H1 (cell line): Measurements from ENCODE around the gene CCNY.

Experiments
- CEBPB ChIP-seq: IDR thresholded peaks from 2 replicates; pipeline ENCODE4 v1.6.1; 2012; ENCODE audit warnings: low read depth, low read length
- HDAC2 ChIP-seq, 2 experiments: fragments of 300-600 bp in 1 of 2; sonication (generic) in 1 of 2; IDR thresholded peaks; 2 replicates each; pipeline ENCODE4 v1.6.1; 2011 to 2012; ENCODE audit warnings: low read depth in 2 of 2, low read length in 2 of 2, mild to moderate bottlenecking in 2 of 2, moderate library complexity in 2 of 2, borderline replicate concordance in 1 of 2, inconsistent platforms in 1 of 2
- KDM1A ChIP-seq: fragments of 200-600, 300-600 bp; sonication (generic); IDR thresholded peaks from 2 replicates; pipeline ENCODE4 v1.7.1; 2016; ENCODE audit warnings: mild to moderate bottlenecking, low read length, borderline replicate concordance
- KDM5A ChIP-seq: fragments of 200-600 bp; IDR thresholded peaks from 2 replicates; pipeline ENCODE4 v1.7.1; 2012; ENCODE audit warnings: mild to moderate bottlenecking, low read length, inconsistent platforms, mixed read lengths
- POLR2AphosphoS5 ChIP-seq: IDR thresholded peaks from 2 replicates; pipeline ENCODE4 v1.6.1; 2011; ENCODE audit warnings: low read depth, low read length
- RNF2 ChIP-seq: fragments of 200-900, 300-1000 bp; sonication (generic); IDR thresholded peaks from 2 replicates; pipeline ENCODE4 v1.7.1; 2016; ENCODE audit warnings: borderline replicate concordance, low read depth, mild to moderate bottlenecking, antibody characterized with exemption, low read length; ENCODE audit not compliant: poor library complexity, severe bottlenecking; ENCODE audit errors: missing control alignments
- TAF1 ChIP-seq: IDR thresholded peaks from 2 replicates; pipeline ENCODE4 v1.6.1; 2011; ENCODE audit warnings: mild to moderate bottlenecking, low read depth, low read length
- TF ChIP-seq, protein P1 (sequence below), 3 experiments: IDR thresholded peaks; 1 replicate in 2 of 3; 2 replicates in 1 of 3; pipeline versions ENCODE4 v1.5.1 to v1.6.1; 2011; ENCODE audit warnings: low read length in 3 of 3, mild to moderate bottlenecking in 3 of 3, inconsistent platforms in 2 of 3, low read depth in 1 of 3, moderate library complexity in 1 of 3; ENCODE audit not compliant: insufficient read depth in 1 of 3; ENCODE audit errors: control extremely low read depth in 1 of 3
- TF ChIP-seq, protein P2 (sequence below): IDR thresholded peaks from 2 replicates; pipeline ENCODE4 v1.6.1; 2012; ENCODE audit warnings: low read length, inconsistent platforms

DNA sequence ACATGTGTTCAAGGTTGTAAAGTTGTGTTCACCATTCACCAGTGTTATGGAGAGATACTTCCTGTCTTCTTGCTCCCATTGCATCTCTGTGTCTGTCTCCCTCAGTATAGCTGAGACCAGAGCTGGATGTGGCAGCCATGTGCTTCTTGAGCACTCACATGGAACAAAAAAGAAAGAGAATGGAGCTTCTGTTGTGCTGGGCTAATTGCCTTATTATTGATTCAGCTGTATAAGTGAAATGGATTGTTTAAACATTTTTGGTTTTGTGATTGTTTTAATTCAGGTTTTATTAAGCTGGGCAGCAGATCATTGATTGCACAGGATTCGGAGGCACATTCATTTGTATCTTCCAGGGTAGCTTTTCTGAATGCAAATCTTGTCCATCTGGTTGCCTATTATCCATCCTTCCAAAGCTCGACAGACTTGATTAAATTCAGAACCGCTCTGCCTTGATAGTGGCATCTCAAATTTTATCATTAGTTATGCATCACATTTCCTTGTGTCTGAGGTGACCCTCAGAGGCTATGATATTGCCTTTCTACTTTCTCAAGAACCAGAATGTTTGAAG, 119.9 kb downstream of the CCNY start:
- TF ChIP-seq RNF2 (no peak), KDM5A (no peak), CEBPB (no peak), POLR2AphosphoS5 (no peak), HDAC2 (IDR thresholded peaks at IDR 0.05; ENCODE audit: borderline replicate concordance in 1 of 2, low read depth in 2 of 2, low read length in 2 of 2) (no peak), KDM1A (no peak), TAF1 (no peak)
- TF ChIP-seq, protein P1, sequence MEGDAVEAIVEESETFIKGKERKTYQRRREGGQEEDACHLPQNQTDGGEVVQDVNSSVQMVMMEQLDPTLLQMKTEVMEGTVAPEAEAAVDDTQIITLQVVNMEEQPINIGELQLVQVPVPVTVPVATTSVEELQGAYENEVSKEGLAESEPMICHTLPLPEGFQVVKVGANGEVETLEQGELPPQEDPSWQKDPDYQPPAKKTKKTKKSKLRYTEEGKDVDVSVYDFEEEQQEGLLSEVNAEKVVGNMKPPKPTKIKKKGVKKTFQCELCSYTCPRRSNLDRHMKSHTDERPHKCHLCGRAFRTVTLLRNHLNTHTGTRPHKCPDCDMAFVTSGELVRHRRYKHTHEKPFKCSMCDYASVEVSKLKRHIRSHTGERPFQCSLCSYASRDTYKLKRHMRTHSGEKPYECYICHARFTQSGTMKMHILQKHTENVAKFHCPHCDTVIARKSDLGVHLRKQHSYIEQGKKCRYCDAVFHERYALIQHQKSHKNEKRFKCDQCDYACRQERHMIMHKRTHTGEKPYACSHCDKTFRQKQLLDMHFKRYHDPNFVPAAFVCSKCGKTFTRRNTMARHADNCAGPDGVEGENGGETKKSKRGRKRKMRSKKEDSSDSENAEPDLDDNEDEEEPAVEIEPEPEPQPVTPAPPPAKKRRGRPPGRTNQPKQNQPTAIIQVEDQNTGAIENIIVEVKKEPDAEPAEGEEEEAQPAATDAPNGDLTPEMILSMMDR (IDR thresholded peaks at IDR 0.05; ENCODE audit: control extremely low read depth in 1 of 3, insufficient read depth in 1 of 3, low read depth in 1 of 3, low read length in 3 of 3) = no peak
- TF ChIP-seq, protein P2, sequence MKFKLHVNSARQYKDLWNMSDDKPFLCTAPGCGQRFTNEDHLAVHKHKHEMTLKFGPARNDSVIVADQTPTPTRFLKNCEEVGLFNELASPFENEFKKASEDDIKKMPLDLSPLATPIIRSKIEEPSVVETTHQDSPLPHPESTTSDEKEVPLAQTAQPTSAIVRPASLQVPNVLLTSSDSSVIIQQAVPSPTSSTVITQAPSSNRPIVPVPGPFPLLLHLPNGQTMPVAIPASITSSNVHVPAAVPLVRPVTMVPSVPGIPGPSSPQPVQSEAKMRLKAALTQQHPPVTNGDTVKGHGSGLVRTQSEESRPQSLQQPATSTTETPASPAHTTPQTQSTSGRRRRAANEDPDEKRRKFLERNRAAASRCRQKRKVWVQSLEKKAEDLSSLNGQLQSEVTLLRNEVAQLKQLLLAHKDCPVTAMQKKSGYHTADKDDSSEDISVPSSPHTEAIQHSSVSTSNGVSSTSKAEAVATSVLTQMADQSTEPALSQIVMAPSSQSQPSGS = no peak
